Keratinocyte (primary cell): ENCODE data around the gene SYT2. TPM values are rescaled to one million over a fixed set of nuclear protein-coding genes. Genes with fewer than 3 reads are reported as not detected.
"Not testable (repeated sequence)": the region's sequence is repeated elsewhere in the genome, so short reads cannot be mapped to it uniquely, and the experiment has no call there.

Experiments used
- DNase-seq: peaks from one replicate; pipeline ENCODE4 v3.0.0-alpha.2; 2011; ENCODE audit warnings: low read depth, missing footprints, low spot score
- FAIRE-seq: peaks from 2 replicates; lab custom pipeline; 2011; peaks lifted over from hg19 to GRCh38; lab: Jason Lieb, UNC
- H2AFZ ChIP-seq: 2 replicates; pipeline ENCODE4 v1.6.0; 2012; ENCODE audit warnings: low read length, control low read depth, inconsistent platforms; ENCODE audit not compliant: control insufficient read depth
- H3K27ac ChIP-seq: 2 replicates; pipeline ENCODE4 v1.5.1; 2011; ENCODE audit warnings: low read length; ENCODE audit not compliant: control insufficient read depth, insufficient read depth
- H3K27me3 ChIP-seq: 3 replicates; pipeline ENCODE4 v1.6.0; 2011; ENCODE audit warnings: low read length; ENCODE audit not compliant: control insufficient read depth, insufficient read depth; ENCODE audit errors: extremely low read depth
- H3K36me3 ChIP-seq, 2 experiments: 2 replicates in 1 of 2; 3 replicates in 1 of 2; pipeline ENCODE4 v1.5.1; 2011; ENCODE audit warnings: low read length in 2 of 2, mild to moderate bottlenecking in 1 of 2; ENCODE audit not compliant: control insufficient read depth in 2 of 2, insufficient read depth in 2 of 2; ENCODE audit errors: extremely low read depth in 1 of 2
- H3K4me1 ChIP-seq: 3 replicates; pipeline ENCODE4 v1.5.1; 2011; ENCODE audit warnings: low read length; ENCODE audit not compliant: control insufficient read depth, insufficient read depth; ENCODE audit errors: extremely low read depth
- H3K4me2 ChIP-seq: 3 replicates; pipeline ENCODE4 v1.6.0; 2011; ENCODE audit warnings: low read depth, low read length; ENCODE audit not compliant: control insufficient read depth, insufficient read depth; ENCODE audit errors: extremely low read depth
- H3K4me3 ChIP-seq, 3 experiments: fragments of 200-600 bp in 1 of 3; sonication (generic) in 1 of 3; 2 replicates in 2 of 3; 3 replicates in 1 of 3; pipeline ENCODE4 v1.5.1; 2011 to 2016; ENCODE audit warnings: low read length in 3 of 3, mild to moderate bottlenecking in 3 of 3, control low read depth in 2 of 3, inconsistent platforms in 1 of 3, low read depth in 1 of 3, mixed read lengths in 1 of 3, mixed run types in 1 of 3, moderate library complexity in 1 of 3; ENCODE audit not compliant: control insufficient read depth in 2 of 3, insufficient read depth in 2 of 3; ENCODE audit errors: extremely low read depth in 1 of 3
- H3K79me2 ChIP-seq: 2 replicates; pipeline ENCODE4 v1.6.0; 2012; ENCODE audit warnings: low read length; ENCODE audit not compliant: control insufficient read depth, insufficient read depth
- H3K9ac ChIP-seq: 3 replicates; pipeline ENCODE4 v1.6.0; 2011; ENCODE audit warnings: low read length; ENCODE audit not compliant: control insufficient read depth, insufficient read depth; ENCODE audit errors: extremely low read depth
- H3K9me1 ChIP-seq: 3 replicates; pipeline ENCODE4 v1.6.0; 2011; ENCODE audit warnings: low read length; ENCODE audit not compliant: control insufficient read depth, insufficient read depth; ENCODE audit errors: extremely low read depth
- H3K9me3 ChIP-seq: 2 replicates; pipeline ENCODE4 v1.5.1; 2012; ENCODE audit warnings: low read depth, low read length; ENCODE audit not compliant: control insufficient read depth
- H4K20me1 ChIP-seq: 3 replicates; pipeline ENCODE4 v1.6.0; 2011; ENCODE audit warnings: low read length; ENCODE audit not compliant: control insufficient read depth, insufficient read depth; ENCODE audit errors: extremely low read depth
- EZH2 ChIP-seq: IDR thresholded peaks from one replicate; pipeline ENCODE4 v1.6.1; 2012; ENCODE audit warnings: inconsistent platforms, mild to moderate bottlenecking, low read length, moderate library complexity
- dilution Hi-C: fragments of 300-500 bp; cut with MboI; formaldehyde crosslinking; loops from one replicate; pipeline ENCODE4 v1.7.0; 2020; ENCODE audit warnings: low sequenced_read_pairs; ENCODE audit not compliant: extremely low pct_ligation_motif_present
- polyA plus RNA-seq, 5 experiments: library from polyadenylated mRNA; depleted of rRNA in 3 of 5; stranded (reverse) in 3 of 5; stranded (forward) in 1 of 5; unstranded in 1 of 5; fragments of >200 nt; gene quantifications; 1 replicate in 1 of 5; 2 replicates in 3 of 5; 3 replicates in 1 of 5; pipeline versions ENCODE4 v1.2.1 to v1.2.3, GENCODE V29; 2011 to 2012; ENCODE audit warnings: missing spikeins in 2 of 5, low read depth in 1 of 5, low replicate concordance in 1 of 5
- TF ChIP-seq, protein P1 (sequence below), 3 experiments: IDR thresholded peaks in 1 of 3; conservative IDR thresholded peaks in 1 of 3; optimal IDR thresholded peaks in 1 of 3; 2 replicates in 2 of 3; 3 replicates in 1 of 3; pipeline versions ENCODE3 to v1.5.1; 2011; ENCODE audit warnings: low read length in 3 of 3, mild to moderate bottlenecking in 3 of 3, moderate library complexity in 2 of 3, control low read depth in 1 of 3, inconsistent platforms in 1 of 3; ENCODE audit not compliant: insufficient read depth in 2 of 3; ENCODE audit errors: extremely low read depth in 1 of 3

The SYT2 gene
- polyA plus RNA-seq, 1 donor (not counting 4 experiments of a cell fraction or from before 2014, with no cell fraction given): not detected

- FAIRE-seq: no peak
- TF ChIP-seq, protein P1, sequence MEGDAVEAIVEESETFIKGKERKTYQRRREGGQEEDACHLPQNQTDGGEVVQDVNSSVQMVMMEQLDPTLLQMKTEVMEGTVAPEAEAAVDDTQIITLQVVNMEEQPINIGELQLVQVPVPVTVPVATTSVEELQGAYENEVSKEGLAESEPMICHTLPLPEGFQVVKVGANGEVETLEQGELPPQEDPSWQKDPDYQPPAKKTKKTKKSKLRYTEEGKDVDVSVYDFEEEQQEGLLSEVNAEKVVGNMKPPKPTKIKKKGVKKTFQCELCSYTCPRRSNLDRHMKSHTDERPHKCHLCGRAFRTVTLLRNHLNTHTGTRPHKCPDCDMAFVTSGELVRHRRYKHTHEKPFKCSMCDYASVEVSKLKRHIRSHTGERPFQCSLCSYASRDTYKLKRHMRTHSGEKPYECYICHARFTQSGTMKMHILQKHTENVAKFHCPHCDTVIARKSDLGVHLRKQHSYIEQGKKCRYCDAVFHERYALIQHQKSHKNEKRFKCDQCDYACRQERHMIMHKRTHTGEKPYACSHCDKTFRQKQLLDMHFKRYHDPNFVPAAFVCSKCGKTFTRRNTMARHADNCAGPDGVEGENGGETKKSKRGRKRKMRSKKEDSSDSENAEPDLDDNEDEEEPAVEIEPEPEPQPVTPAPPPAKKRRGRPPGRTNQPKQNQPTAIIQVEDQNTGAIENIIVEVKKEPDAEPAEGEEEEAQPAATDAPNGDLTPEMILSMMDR (optimal IDR thresholded peaks at IDR 0.05 in 1 of 3, IDR thresholded peaks at IDR 0.05 in 1 of 3, conservative IDR thresholded peaks at IDR 0.05 in 1 of 3; ENCODE audit: extremely low read depth in 1 of 3, insufficient read depth in 2 of 3, low read length in 3 of 3): no peak
- TF ChIP-seq EZH2: no peak
- no peaks in the 10 kb centered on the region for H4K20me1 ChIP-seq
- no peaks in the 10 kb centered on the region for H3K9me3 ChIP-seq
- H3K79me2 ChIP-seq: no peaks in the 10 kb centered on the region
- no peak for DNase-seq
- H3K36me3 ChIP-seq: no peaks in the 10 kb centered on the region
- H3K4me2 ChIP-seq: no peak overlapping the region
- no peak overlapping the region for H2AFZ ChIP-seq
- dilution Hi-C loops: no loop called here
- no peak overlapping the region for H3K27ac ChIP-seq
- peaks cover 2% of the 10 kb centered on the region for H3K27me3 ChIP-seq
- no peak overlapping the region for H3K9ac ChIP-seq
- no peaks in the 10 kb centered on the region for H3K9me1 ChIP-seq
- H3K4me1 ChIP-seq: peaks cover 13% of the 10 kb centered on the region
- H3K4me3 ChIP-seq: no peak overlapping the region
Observed at GRCh38 chr1:202619505-202619904, 90.7 kb downstream of the SYT2 start.

DNA sequence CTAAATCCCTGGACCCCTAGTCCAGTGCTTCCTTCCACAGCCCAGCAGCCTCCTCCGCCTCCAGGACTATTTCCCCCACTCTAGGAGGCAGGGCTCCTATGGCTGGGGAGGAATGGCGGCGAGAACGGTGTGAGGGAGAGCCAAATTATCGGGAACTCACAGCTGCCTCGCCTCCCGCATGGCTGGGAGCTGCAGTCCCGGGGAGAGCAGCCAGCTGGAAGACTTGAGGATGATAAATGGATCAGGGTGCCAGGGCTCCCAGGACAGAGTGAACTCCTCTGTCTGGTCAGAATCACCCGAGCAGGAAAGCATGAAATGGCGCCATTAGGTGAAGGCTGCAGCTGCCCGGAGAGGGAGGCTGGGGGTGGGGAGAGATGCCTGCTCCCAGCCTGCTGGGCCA, 91.2 kb downstream of the SYT2 start:
- FAIRE-seq, DNase-seq, H3K36me3 ChIP-seq, H4K20me1 ChIP-seq, H3K4me2 ChIP-seq, H3K4me3 ChIP-seq, dilution Hi-C loops, H3K9me1 ChIP-seq, H3K27ac ChIP-seq, H3K9ac ChIP-seq, H3K9me3 ChIP-seq, H2AFZ ChIP-seq, H3K27me3 ChIP-seq, H3K79me2 ChIP-seq: not testable (repeated sequence)
- peaks cover 13% of the 10 kb centered on the region for H3K4me1 ChIP-seq

- no peak overlapping the region for H3K4me3 ChIP-seq
- dilution Hi-C loops: no loop called here
- no peak overlapping the region for H3K27ac ChIP-seq
- no peak for TF ChIP-seq EZH2
- TF ChIP-seq, protein P1 (optimal IDR thresholded peaks at IDR 0.05 in 1 of 3, IDR thresholded peaks at IDR 0.05 in 1 of 3, conservative IDR thresholded peaks at IDR 0.05 in 1 of 3; ENCODE audit: extremely low read depth in 1 of 3, insufficient read depth in 2 of 3, low read length in 3 of 3): no peak
- H3K4me1 ChIP-seq: peaks cover 13% of the 10 kb centered on the region
- H2AFZ ChIP-seq: no peak overlapping the region
- H3K9me1 ChIP-seq: no peaks in the 10 kb centered on the region
- H4K20me1 ChIP-seq: no peaks in the 10 kb centered on the region
- H3K9me3 ChIP-seq: no peaks in the 10 kb centered on the region
- FAIRE-seq (no peak), DNase-seq (no peak)
- no peaks in the 10 kb centered on the region for H3K79me2 ChIP-seq
- no peak overlapping the region for H3K4me2 ChIP-seq
- no peak overlapping the region for H3K9ac ChIP-seq
- peaks cover 2% of the 10 kb centered on the region for H3K27me3 ChIP-seq
- H3K36me3 ChIP-seq: no peaks in the 10 kb centered on the region
Observed at GRCh38 chr1:202616355-202616915, 93.8 kb downstream of the SYT2 start.
